Activated CD8-positive, alpha-beta T cell treated with anti-CD3 and anti-CD28 coated beads for 36 hours (primary cell): ENCODE data around the gene RSPO4. TPM values are rescaled to one million over a fixed set of nuclear protein-coding genes. Genes with fewer than 3 reads are reported as not detected.

ENCODE experiments used
- ATAC-seq: fragments of 200-7000 bp; cut with Tn5 transposase; one replicate; pipeline ENCODE4 v1.10.0; 2021; ENCODE audit warnings: mild to moderate bottlenecking, moderate library complexity
- CTCF ChIA-PET: fragments of 350-600 bp; sonication (Branson Sonifier 250); formaldehyde crosslinking; loops from one replicate; lab custom pipeline; 2021; ENCODE audit warnings: antibody characterized with exemption; lab: Charles Lee
- POLR2A ChIA-PET: fragments of 350-600 bp; sonication (Branson Sonifier 250); formaldehyde crosslinking; loops from one replicate; lab custom pipeline; 2021; ENCODE audit warnings: antibody characterized with exemption; lab: Charles Lee
- DNase-seq: peaks from one replicate; pipeline ENCODE4 v3.0.0-alpha.2; 2020
- H3K27ac Mint-ChIP-seq: one replicate; pipeline ENCODE4 v1.8.0; 2021; ENCODE audit warnings: mild to moderate bottlenecking, mixed read lengths
- H3K27me3 Mint-ChIP-seq: one replicate; pipeline ENCODE4 v1.8.0; 2021; ENCODE audit warnings: mixed read lengths
- H3K36me3 Mint-ChIP-seq: one replicate; pipeline ENCODE4 v1.8.0; 2021; ENCODE audit warnings: low read depth, mixed read lengths
- H3K4me1 Mint-ChIP-seq: one replicate; pipeline ENCODE4 v1.8.0; 2021; ENCODE audit warnings: low read depth, mixed read lengths
- H3K4me3 Mint-ChIP-seq: one replicate; pipeline ENCODE4 v1.8.0; 2021; ENCODE audit warnings: mild to moderate bottlenecking, moderate library complexity, mixed read lengths
- H3K9me3 Mint-ChIP-seq: one replicate; pipeline ENCODE4 v1.8.0; 2021; ENCODE audit warnings: mixed read lengths
- intact Hi-C: fragments of 100-400 bp; cut with micrococcal nuclease; formaldehyde crosslinking; loops from one replicate; pipeline ENCODE4 v1.10.0; 2022
- total RNA-seq, 2 experiments: library from RNA; stranded (reverse); gene quantifications; one replicate each; pipeline ENCODE4 v1.2.3, GENCODE V29; 2021
- TF ChIP-seq, protein P1 (sequence below): fragments of 200-600 bp; IDR thresholded peaks from one replicate; pipeline ENCODE4 v1.8.0; 2022; ENCODE audit warnings: antibody characterized with exemption, mild to moderate bottlenecking

Gene RSPO4
- total RNA-seq, 2 experiments from 2014 or later, result not detected

- ChIA-PET CTCF (interaction anchor here (1.1 to 1.2 kb wide), 2 partner anchors 9 to 128 kb away, joined by 3 to 4 read pairs; no protein-coding TSS in a partner anchor), POLR2A (interaction anchor here (0.7 kb wide), 1 partner anchor 180 kb away, joined by 3 read pairs; no protein-coding TSS in a partner anchor)
- TF ChIP-seq, protein P1, sequence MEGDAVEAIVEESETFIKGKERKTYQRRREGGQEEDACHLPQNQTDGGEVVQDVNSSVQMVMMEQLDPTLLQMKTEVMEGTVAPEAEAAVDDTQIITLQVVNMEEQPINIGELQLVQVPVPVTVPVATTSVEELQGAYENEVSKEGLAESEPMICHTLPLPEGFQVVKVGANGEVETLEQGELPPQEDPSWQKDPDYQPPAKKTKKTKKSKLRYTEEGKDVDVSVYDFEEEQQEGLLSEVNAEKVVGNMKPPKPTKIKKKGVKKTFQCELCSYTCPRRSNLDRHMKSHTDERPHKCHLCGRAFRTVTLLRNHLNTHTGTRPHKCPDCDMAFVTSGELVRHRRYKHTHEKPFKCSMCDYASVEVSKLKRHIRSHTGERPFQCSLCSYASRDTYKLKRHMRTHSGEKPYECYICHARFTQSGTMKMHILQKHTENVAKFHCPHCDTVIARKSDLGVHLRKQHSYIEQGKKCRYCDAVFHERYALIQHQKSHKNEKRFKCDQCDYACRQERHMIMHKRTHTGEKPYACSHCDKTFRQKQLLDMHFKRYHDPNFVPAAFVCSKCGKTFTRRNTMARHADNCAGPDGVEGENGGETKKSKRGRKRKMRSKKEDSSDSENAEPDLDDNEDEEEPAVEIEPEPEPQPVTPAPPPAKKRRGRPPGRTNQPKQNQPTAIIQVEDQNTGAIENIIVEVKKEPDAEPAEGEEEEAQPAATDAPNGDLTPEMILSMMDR, result no peak
- ATAC-seq, result no peak
- Mint-ChIP-seq H3K4me3 (no peak overlapping the region), H3K27me3 (peaks cover 12% of the 10 kb centered on the region), H3K4me1 (no peaks in the 10 kb centered on the region), H3K9me3 (no peaks in the 10 kb centered on the region), H3K27ac (no peak overlapping the region), H3K36me3 (no peaks in the 10 kb centered on the region)
- intact Hi-C loops, result no loop called here
- DNase-seq, result no peak
These were observed 55.3 kb downstream of the RSPO4 start for GRCh38 chr20:946826-947225.

GRCh38 chr20:945841-946240 is 56.3 kb downstream of the RSPO4 start:
- intact Hi-C loops, result no loop called here
- TF ChIP-seq, protein P1, result no peak
- peaks cover 12% of the 10 kb centered on the region for H3K27me3 Mint-ChIP-seq
- H3K9me3 Mint-ChIP-seq, result no peaks in the 10 kb centered on the region
- no peak overlapping the region for H3K4me3 Mint-ChIP-seq
- ATAC-seq (no peak), DNase-seq (no peak)
- no peak overlapping the region for H3K27ac Mint-ChIP-seq
- POLR2A ChIA-PET, result no interaction called here
- CTCF ChIA-PET, result interaction anchor here (1.1 to 1.2 kb wide), 2 partner anchors 10 to 127 kb away, joined by 3 to 4 read pairs; no protein-coding TSS in a partner anchor
- no peaks in the 10 kb centered on the region for H3K4me1 Mint-ChIP-seq
- no peaks in the 10 kb centered on the region for H3K36me3 Mint-ChIP-seq

DNA sequence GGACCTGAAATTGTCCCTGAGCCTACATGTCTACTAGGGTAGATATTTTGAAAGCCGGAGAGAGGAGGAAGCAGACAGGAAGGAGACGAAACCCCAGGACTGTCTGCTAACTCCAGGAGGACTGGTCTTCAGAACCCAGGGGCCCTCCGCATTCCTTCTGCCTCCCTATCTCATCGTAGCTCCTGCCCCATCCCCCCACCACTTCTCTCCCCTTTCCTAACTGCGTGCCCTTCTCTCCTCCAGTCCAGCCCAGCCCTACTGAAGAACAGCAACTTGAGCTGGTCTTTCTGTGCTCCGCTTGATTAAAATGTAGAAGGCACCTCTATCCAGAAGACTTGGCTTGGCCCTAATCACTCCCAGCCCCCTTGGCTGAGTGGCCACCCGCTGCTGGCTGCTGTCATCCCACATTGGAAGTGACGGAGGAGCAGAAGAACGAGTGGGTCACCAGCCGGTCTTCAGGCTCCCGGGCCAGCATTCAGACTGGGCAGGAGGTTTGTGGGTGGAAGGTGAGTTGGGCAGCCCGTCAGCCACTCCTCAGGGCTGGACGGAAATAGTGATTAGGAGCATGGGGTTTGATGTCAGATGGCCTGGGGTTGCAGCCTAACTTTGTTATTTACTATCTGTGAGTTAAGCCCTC is 57.2 kb downstream of the RSPO4 start:
- ATAC-seq, result no peak
- TF ChIP-seq, protein P1, result no peak
- H3K9me3 Mint-ChIP-seq, result no peaks in the 10 kb centered on the region
- no peaks in the 10 kb centered on the region for H3K4me1 Mint-ChIP-seq
- ChIA-PET CTCF (interaction anchor here (1.1 kb wide), 1 partner anchor 11 kb away, joined by 4 read pairs; no protein-coding TSS in a partner anchor), POLR2A (no interaction called here)
- peaks cover 8% of the 10 kb centered on the region for H3K27me3 Mint-ChIP-seq
- H3K4me3 Mint-ChIP-seq, result no peak overlapping the region
- H3K36me3 Mint-ChIP-seq, result no peaks in the 10 kb centered on the region
- intact Hi-C loops, result no loop called here
- no peak overlapping the region for H3K27ac Mint-ChIP-seq
- no peak for DNase-seq

DNA sequence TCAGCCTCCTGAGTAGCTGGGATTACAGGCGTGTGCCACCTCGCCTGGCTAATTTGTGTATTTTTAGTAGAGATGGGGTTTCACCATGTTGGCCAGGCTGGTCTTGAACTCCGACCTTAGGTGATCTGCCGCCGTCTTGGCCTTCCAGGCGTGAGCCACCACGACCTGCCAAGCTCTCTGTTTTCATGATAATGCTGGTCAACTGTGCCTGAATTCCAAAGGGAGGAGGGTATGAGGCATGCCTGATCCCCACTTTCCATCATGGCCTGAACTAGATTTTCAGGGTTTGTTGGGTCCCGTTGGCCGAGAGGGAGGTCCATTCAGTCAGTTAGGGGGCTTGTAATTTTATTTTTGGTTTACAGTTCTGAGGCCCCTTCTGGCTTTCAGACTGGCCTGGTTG is 58.0 kb downstream of the RSPO4 start:
- DNase-seq, result no peak
- no peak overlapping the region for H3K27ac Mint-ChIP-seq
- TF ChIP-seq, protein P1, result no peak
- intact Hi-C loops, result no loop called here
- CTCF ChIA-PET, result interaction anchor here (1.1 to 1.6 kb wide), 2 partner anchors 12 kb away, joined by 4 read pairs; no protein-coding TSS in a partner anchor
- no peaks in the 10 kb centered on the region for H3K9me3 Mint-ChIP-seq
- H3K36me3 Mint-ChIP-seq, result no peaks in the 10 kb centered on the region
- POLR2A ChIA-PET, result no interaction called here
- H3K4me1 Mint-ChIP-seq, result no peaks in the 10 kb centered on the region
- ATAC-seq, result no peak
- H3K27me3 Mint-ChIP-seq, result peaks cover 7% of the 10 kb centered on the region
- H3K4me3 Mint-ChIP-seq, result no peak overlapping the region

- TF ChIP-seq, protein P1, result no peak
- Mint-ChIP-seq H3K9me3 (no peaks in the 10 kb centered on the region), H3K27ac (no peak overlapping the region), H3K4me1 (no peaks in the 10 kb centered on the region), H3K4me3 (no peak overlapping the region), H3K27me3 (peaks cover 3% of the 10 kb centered on the region), H3K36me3 (no peaks in the 10 kb centered on the region)
- intact Hi-C loops, result no loop called here
- ATAC-seq (no peak), DNase-seq (no peak)
- ChIA-PET CTCF (interaction anchor here (1.3 to 1.6 kb wide), 2 partner anchors 13 to 14 kb away, joined by 3 to 4 read pairs; no protein-coding TSS in a partner anchor), POLR2A (no interaction called here)
These were observed 59.5 kb downstream of the RSPO4 start for GRCh38 chr20:942611-943010.
